Middle frontal gyrus (tissue), 1 donor: ENCODE measurements around the gene GTPBP2.
A peak's percentile ranks its signal among the peaks of the same experiment; 100 is the strongest.
"Not testable (repeated sequence)": the region's sequence is repeated elsewhere in the genome, so short reads cannot be mapped to it uniquely, and the experiment has no call there.

Experiments used
- DNase-seq: peaks from one replicate; pipeline ENCODE4 v3.0.0-alpha.2; 2015; ENCODE audit warnings: low spot score; ENCODE audit errors: extremely low spot score

The GTPBP2 gene

GRCh38 chr6:43629104-43629504 is at the start of gene GTPBP2:
Gene GTPBP2 (minus strand): TSS chr6:43629264. CDS start chr6:43629162, 102 bp downstream.
- DNase-seq, result peak; percentile 99

GRCh38 chr6:43678341-43678740 is 49.3 kb upstream of the GTPBP2 start:
- no peak for DNase-seq

GRCh38 chr6:43677759-43678158 is 48.7 kb upstream of the GTPBP2 start:
- no peak for DNase-seq

- no peak for DNase-seq
These were observed 48.0 kb upstream of the GTPBP2 start for GRCh38 chr6:43676962-43677606.

GRCh38 chr6:43674921-43675320 is 45.9 kb upstream of the GTPBP2 start:
- no peak for DNase-seq

GRCh38 chr6:43674291-43674690 is 45.2 kb upstream of the GTPBP2 start:
- no peak for DNase-seq

GRCh38 chr6:43673444-43674084 is 44.5 kb upstream of the GTPBP2 start:
- peak; percentile 58 for DNase-seq

GRCh38 chr6:43671801-43672690 is 43.0 kb upstream of the GTPBP2 start:
- DNase-seq, result no peak

- no peak for DNase-seq
These were observed 42.1 kb upstream of the GTPBP2 start for GRCh38 chr6:43671011-43671800.

GRCh38 chr6:43670623-43670986 is 41.5 kb upstream of the GTPBP2 start:
- no peak for DNase-seq

GRCh38 chr6:43669922-43670622 is 41.0 kb upstream of the GTPBP2 start:
- DNase-seq, result no peak

- peak; percentile 39 for DNase-seq
These were observed 40.2 kb upstream of the GTPBP2 start for GRCh38 chr6:43669050-43669921.

- DNase-seq, result no peak
These were observed 39.3 kb upstream of the GTPBP2 start for GRCh38 chr6:43668151-43669028.

- DNase-seq, result peak; percentile 86
These were observed 38.4 kb upstream of the GTPBP2 start for GRCh38 chr6:43667245-43668150.

GRCh38 chr6:43666196-43666920 is 37.3 kb upstream of the GTPBP2 start:
- DNase-seq, result no peak

GRCh38 chr6:43665376-43665775 is 36.3 kb upstream of the GTPBP2 start:
- no peak for DNase-seq

GRCh38 chr6:43662948-43663347 is 33.9 kb upstream of the GTPBP2 start:
- not testable (repeated sequence) for DNase-seq
